PC-9 (cell line): ENCODE results near the gene PALM. TPM values are rescaled to one million over a fixed set of nuclear protein-coding genes. Genes with fewer than 3 reads are reported as not detected.
"Not testable (repeated sequence)": the region's sequence is repeated elsewhere in the genome, so short reads cannot be mapped to it uniquely, and the experiment has no call there.

ENCODE experiments used
- BruUV-seq: library from RNA; stranded (reverse); fragments of 400-500 nt; replicated peaks from 2 replicates; lab custom pipeline; 2021; lab: Mats Ljungman, UMichigan
- CTCF ChIA-PET: fragments of 300-600 bp; sonication (Branson Sonifier 250); formaldehyde crosslinking; loops from one replicate; lab custom pipeline; 2022; ENCODE audit warnings: antibody characterized with exemption; lab: Charles Lee
- POLR2A ChIA-PET: fragments of 300-600 bp; sonication (Branson Sonifier 250); formaldehyde crosslinking; loops from one replicate; lab custom pipeline; 2022; ENCODE audit warnings: antibody characterized with exemption; ENCODE audit not compliant: unreplicated experiment; lab: Charles Lee
- DNase-seq, 2 experiments: peaks; one replicate each; pipeline versions ENCODE4 v3.0.0 to v3.0.0-alpha.2; 2015 to 2022; ENCODE audit warnings: mixed read lengths in 1 of 2
- H2AFZ ChIP-seq: fragments of 200-600 bp; sonication (generic); 2 replicates; pipeline ENCODE4 v1.8.1; 2017; ENCODE audit warnings: antibody characterized with exemption
- H3F3A ChIP-seq: fragments of 200-600 bp; sonication (generic); 2 replicates; pipeline ENCODE4 v1.8.1; 2017; ENCODE audit warnings: antibody characterized with exemption, mild to moderate bottlenecking, low read depth; ENCODE audit not compliant: insufficient read depth
- H3K27ac ChIP-seq: fragments of 200-600 bp; sonication (generic); 2 replicates; pipeline ENCODE4 v1.6.1; 2016; ENCODE audit warnings: mixed run types
- H3K27me3 ChIP-seq: fragments of 200-600 bp; sonication (generic); 2 replicates; pipeline ENCODE4 v1.6.1; 2016; ENCODE audit warnings: low read depth, mixed run types; ENCODE audit not compliant: insufficient read depth
- H3K36me3 ChIP-seq: fragments of 200-600 bp; sonication (generic); 2 replicates; pipeline ENCODE4 v1.6.1; 2016; ENCODE audit warnings: low read depth, mixed run types
- H3K4me1 ChIP-seq: fragments of 200-600 bp; sonication (generic); replicated peaks from 2 replicates; pipeline ENCODE4 v1.6.1; 2016; ENCODE audit warnings: mixed run types; ENCODE audit not compliant: insufficient read depth
- H3K4me2 ChIP-seq: fragments of 200-600 bp; sonication (generic); 2 replicates; pipeline ENCODE4 v1.6.1; 2017; ENCODE audit warnings: mixed run types
- H3K4me3 ChIP-seq: fragments of 200-600 bp; sonication (generic); 2 replicates; pipeline ENCODE4 v1.6.1; 2016; ENCODE audit warnings: mixed run types
- H3K79me2 ChIP-seq: fragments of 200-600 bp; sonication (generic); 2 replicates; pipeline ENCODE4 v1.6.1; 2017; ENCODE audit warnings: low read depth, mixed run types
- H3K9me2 ChIP-seq: fragments of 200-600 bp; sonication (generic); 2 replicates; pipeline ENCODE4 v1.8.1; 2017; ENCODE audit warnings: mild to moderate bottlenecking; ENCODE audit not compliant: insufficient read depth
- H3K9me3 ChIP-seq: fragments of 200-600 bp; sonication (generic); 2 replicates; pipeline ENCODE4 v1.8.1; 2016; ENCODE audit warnings: low read depth; ENCODE audit not compliant: insufficient read depth
- H4K20me1 ChIP-seq: fragments of 200-600 bp; sonication (generic); 2 replicates; pipeline ENCODE4 v1.8.1; 2017; ENCODE audit not compliant: insufficient read depth
- EZH2 ChIP-seq: fragments of 200-600 bp; sonication (generic); IDR thresholded peaks from 2 replicates; pipeline ENCODE4 v1.8.0; 2017; ENCODE audit warnings: antibody characterized with exemption, low read depth
- intact Hi-C: fragments of 100-400 bp; cut with micrococcal nuclease; formaldehyde crosslinking; loops from one replicate; pipeline ENCODE4 v1.10.0; 2022; ENCODE audit not compliant: unreplicated experiment
- total RNA-seq: library from RNA; stranded (reverse); gene quantifications from 2 replicates; pipeline ENCODE4 v1.2.3, GENCODE V29; 2021
- TF ChIP-seq, protein P1 (sequence below): fragments of 200-600 bp; sonication (generic); conservative IDR thresholded peaks from 2 replicates; pipeline ENCODE4 v1.6.1; 2017; ENCODE audit warnings: mixed run types, antibody characterized with exemption, mild to moderate bottlenecking, moderate library complexity

PALM gene
- total RNA-seq, 1 experiment from 2014 or later = 1.8 TPM

DNA sequence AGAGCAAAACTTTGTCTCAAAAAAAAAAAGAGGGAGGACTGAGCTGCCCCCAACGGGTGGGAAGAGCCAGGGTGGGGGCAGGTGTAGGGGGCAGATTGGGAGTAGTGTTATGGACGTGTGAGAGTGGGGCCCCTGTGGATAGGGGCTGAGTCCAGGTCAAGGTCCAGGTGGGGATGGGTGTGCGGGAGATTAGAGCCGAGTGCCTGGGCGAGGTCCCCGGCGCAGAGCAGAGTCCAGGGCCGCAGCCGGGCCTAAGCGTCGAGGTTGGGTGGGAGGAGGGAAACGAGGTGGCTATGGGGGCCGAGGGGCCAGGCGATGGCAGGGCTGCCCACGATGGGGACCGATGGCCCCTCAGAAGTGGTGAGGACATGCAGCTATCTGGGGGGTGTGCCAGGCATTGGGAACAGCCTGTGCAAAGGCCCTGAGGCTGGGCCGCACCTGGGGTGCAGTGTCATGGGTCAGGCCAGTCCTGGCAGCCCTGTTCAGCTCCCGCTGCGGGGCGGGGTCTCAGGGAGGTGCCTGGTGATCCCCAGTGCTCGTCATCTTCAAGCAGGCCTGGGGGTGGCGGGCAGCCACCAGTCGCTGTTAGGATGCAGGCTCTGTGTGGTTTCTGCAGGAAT lies 29.9 kb downstream of the PALM start:
- ChIA-PET CTCF (no interaction called here), POLR2A (interaction anchor here (0.6 kb wide), 1 partner anchor 13 kb away, joined by 3 read pairs; the partner anchor contains the start of gene MISP)
- no peak overlapping the region for H3K4me3 ChIP-seq
- no peak for TF ChIP-seq EZH2
- TF ChIP-seq, protein P1, sequence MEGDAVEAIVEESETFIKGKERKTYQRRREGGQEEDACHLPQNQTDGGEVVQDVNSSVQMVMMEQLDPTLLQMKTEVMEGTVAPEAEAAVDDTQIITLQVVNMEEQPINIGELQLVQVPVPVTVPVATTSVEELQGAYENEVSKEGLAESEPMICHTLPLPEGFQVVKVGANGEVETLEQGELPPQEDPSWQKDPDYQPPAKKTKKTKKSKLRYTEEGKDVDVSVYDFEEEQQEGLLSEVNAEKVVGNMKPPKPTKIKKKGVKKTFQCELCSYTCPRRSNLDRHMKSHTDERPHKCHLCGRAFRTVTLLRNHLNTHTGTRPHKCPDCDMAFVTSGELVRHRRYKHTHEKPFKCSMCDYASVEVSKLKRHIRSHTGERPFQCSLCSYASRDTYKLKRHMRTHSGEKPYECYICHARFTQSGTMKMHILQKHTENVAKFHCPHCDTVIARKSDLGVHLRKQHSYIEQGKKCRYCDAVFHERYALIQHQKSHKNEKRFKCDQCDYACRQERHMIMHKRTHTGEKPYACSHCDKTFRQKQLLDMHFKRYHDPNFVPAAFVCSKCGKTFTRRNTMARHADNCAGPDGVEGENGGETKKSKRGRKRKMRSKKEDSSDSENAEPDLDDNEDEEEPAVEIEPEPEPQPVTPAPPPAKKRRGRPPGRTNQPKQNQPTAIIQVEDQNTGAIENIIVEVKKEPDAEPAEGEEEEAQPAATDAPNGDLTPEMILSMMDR = no peak
- no peaks in the 10 kb centered on the region for H3K9me3 ChIP-seq
- H3K4me1 ChIP-seq = no peaks in the 10 kb centered on the region
- H3K27me3 ChIP-seq = no peaks in the 10 kb centered on the region
- peaks cover 10% of the 10 kb centered on the region; the same call in 1 of the 2 replicates for H3F3A ChIP-seq
- no peaks in the 10 kb centered on the region for H3K36me3 ChIP-seq
- H2AFZ ChIP-seq = no peak overlapping the region
- intact Hi-C loops = no loop called here
- DNase-seq = no peak
- H3K4me2 ChIP-seq = no peak overlapping the region
- no peaks in the 10 kb centered on the region for H3K79me2 ChIP-seq
- no peaks in the 10 kb centered on the region for H4K20me1 ChIP-seq
- H3K9me2 ChIP-seq = no peaks in the 10 kb centered on the region
- H3K27ac ChIP-seq = no peak overlapping the region
- BruUV-seq = no TSS peak

DNA sequence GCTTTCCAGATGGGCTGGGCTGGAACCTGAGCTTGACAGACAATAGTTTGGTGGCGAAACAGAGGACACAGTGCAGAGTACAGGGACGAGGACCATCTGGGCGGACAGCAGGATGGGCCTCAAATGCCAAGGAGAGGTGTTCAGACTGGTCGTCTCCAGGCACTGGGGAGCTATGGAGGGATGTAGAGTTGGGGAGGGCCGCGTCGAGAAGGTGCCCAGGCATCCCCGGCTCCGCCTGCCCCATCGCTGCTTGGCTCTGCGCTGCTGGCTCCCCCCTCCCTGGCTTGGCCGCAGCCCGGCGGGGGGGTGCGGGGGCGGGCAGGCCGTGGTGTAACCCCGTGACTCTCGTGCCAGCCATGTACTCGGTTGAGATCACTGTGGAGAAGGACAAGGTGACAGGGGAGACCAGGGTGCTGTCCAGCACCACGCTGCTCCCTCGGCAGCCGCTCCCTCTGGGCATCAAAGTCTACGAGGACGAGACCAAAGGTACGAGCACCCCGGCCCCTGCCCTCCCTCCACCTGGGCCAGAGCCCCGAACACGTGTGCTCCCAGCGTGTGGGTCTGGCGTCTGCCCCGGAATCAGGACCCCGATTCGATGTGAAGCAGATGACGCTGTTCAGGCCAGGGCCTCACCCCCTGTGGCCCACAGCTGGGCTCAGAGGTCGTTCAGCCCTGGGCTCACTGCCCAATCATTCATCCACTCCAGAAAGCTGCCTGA lies 31.4 kb downstream of the PALM start:
- no peaks in the 10 kb centered on the region for H3K9me2 ChIP-seq
- POLR2A ChIA-PET = no interaction called here
- no peak overlapping the region for H2AFZ ChIP-seq

DNA sequence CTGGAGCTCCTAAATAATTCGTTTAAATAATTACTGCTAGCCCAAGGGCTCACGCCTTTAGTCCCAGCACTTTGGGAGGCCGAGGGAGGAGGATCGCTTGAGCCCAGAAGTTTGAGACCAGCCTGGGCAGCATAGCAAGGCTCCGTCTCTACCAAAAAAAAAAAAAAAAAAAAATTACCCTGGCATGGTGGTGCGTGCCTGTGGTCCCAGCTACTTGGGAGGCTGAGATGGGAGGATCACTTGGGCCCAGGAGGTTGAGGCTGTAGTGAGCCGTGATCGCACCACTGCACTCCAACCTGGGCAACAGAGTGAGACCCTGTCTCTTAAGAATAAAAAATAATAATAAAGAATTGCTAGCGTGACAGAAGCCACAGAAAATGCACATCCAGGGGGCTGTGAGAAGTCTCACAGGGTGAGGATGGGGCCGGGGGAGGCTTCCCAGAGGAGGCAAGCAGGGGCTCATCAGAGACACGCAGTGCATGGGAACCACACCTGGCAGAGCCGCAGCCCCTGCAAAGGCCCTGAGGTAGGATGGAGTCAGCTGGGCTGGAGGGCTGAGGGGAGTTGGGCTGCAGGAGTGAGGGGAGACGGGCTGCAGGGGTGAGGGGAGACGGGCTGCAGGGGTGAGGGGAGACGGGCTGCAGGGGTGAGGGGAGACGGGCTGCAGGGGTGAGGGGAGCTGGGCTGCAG lies 32.2 kb downstream of the PALM start:
- POLR2A ChIA-PET, BruUV-seq, H3K4me1 ChIP-seq: not testable (repeated sequence)

More for the DNA sequence above, 31.4 kb downstream of the PALM start:
- Histone ChIP-seq H3K4me2 (no peak overlapping the region), H3K4me1 (no peaks in the 10 kb centered on the region), H3K9me3 (no peaks in the 10 kb centered on the region), H3K79me2 (no peaks in the 10 kb centered on the region), H3F3A (peaks cover 10% of the 10 kb centered on the region; the same call in 1 of the 2 replicates), H3K27me3 (no peaks in the 10 kb centered on the region), H4K20me1 (no peaks in the 10 kb centered on the region), H3K36me3 (no peaks in the 10 kb centered on the region), H3K4me3 (no peak overlapping the region), H3K27ac (no peak overlapping the region)
- CTCF ChIA-PET = interaction anchor here (0.7 kb wide), 1 partner anchor 11 kb away, joined by 8 read pairs; the partner anchor contains the start of gene MISP
- intact Hi-C loops = no loop called here
- no peak for DNase-seq
- TF ChIP-seq, protein P1 = no peak
- no peak for TF ChIP-seq EZH2
- no TSS peak for BruUV-seq

More for the DNA sequence above, 32.2 kb downstream of the PALM start:
- H3K27ac ChIP-seq, intact Hi-C loops, H3K9me3 ChIP-seq, H3F3A ChIP-seq, H2AFZ ChIP-seq, H3K4me2 ChIP-seq, H3K79me2 ChIP-seq, DNase-seq, H4K20me1 ChIP-seq, H3K27me3 ChIP-seq, H3K4me3 ChIP-seq, H3K9me2 ChIP-seq, H3K36me3 ChIP-seq: not testable (repeated sequence)
- CTCF ChIA-PET = interaction anchor here (0.7 kb wide), 1 partner anchor 10 kb away, joined by 8 read pairs; the partner anchor contains the start of gene MISP
